GM18951 (cell line): ENCODE measurements around the gene TRDN.

Source experiments
- POLR2A ChIP-seq: IDR thresholded peaks from 4 replicates; pipeline ENCODE4 v1.6.1; 2011; ENCODE audit warnings: mild to moderate bottlenecking; ENCODE audit not compliant: insufficient read length, insufficient read depth; ENCODE audit errors: extremely low read depth
- in situ Hi-C: fragments of 300-500 bp; cut with MboI; formaldehyde crosslinking; loops from one replicate; pipeline ENCODE4 v1.12.0; 2022; ENCODE audit warnings: low sequenced_read_pairs, mixed read lengths, inconsistent platforms; ENCODE audit not compliant: unreplicated experiment

Gene TRDN

DNA sequence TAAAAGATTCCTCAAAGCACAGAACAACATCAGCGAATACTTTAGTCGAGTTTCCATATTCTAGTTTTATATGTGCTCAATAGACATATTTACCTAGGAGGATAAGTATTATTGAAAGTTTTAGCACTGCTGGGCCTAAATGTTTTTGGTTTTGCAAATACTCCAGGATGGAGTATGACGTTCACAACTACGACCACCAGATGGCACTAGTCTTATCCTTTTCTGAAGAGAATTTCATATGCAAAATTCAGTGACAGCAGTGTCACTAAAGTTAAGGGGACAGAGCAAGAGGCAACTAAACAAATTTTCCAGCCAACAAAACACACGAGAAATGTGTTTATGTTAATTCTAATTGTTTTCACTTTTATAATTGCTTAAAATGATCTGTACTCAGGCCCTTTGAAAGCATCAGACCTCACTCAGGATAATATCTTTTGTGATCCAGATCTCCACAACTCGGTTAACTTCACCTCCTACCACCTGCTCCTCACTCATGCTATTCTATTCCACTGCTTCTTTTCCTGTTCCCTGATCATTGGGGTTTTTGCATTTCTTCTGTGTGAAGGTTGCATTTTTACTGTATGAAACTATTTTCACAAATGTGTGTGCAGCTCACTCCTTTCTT, 220.8 kb downstream of the TRDN start:
- in situ Hi-C loops: loop anchor here (10.0 kb wide), 1 partner anchor 299 kb away; no protein-coding TSS in a partner anchor
- TF ChIP-seq POLR2A: no peak

DNA sequence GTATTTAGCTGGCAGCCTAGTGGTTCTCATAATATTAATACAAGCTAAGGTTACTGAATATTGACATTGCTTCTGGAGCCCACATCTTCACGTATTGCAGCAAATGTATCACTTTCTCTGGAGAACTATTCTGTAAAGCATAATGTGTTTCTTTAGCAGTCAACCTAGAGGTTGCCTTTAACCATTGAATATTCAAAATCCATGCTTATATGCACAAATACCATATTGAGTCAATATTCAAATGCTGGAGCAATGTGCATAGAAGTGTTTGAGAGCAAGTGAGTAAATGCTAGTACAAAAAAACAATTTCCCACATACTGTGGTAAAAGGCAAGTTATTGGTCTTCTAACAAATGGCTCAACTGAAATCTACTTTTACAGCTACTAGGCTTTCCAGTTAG, 231.8 kb downstream of the TRDN start:
- no peak for TF ChIP-seq POLR2A
- in situ Hi-C loops: no loop called here

DNA sequence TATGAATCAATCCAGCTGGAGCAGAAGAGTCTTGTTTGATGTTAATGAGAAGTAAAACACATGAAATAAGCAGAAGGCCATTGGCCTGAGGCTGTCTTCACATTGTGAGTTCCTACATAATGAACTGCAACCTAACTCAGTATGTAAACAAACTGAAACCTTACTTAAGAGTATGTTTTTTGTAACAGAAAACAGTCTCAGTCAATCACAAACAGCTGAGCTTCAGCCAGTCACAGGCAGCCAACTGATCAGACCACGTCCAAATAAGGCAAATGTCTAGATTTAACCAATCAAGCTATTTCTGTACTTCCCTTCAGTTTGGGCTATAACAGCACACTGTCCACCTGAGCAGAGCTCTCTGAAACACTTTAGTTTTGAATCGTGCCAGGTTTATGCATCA, 234.7 kb downstream of the TRDN start:
- no peak for TF ChIP-seq POLR2A
- in situ Hi-C loops: no loop called here

DNA sequence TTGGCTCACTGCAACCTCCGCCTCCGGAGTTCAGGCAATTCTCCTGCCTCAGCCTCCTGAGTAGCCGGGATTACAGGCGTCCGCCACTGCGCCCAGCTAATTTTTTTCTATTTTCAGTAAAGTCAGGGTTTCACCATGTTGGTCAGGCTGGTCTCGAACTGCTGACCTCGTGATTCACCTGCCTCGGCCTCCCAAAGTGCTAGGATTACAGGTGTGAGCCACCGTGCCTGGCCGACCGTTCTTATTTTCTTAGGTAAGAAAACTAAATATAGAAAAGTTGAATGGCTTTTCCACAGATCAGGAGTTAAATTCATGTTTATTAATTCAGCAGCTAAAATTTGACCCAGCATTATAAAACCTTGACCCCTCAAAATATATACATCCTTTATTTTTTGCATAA, 238.7 kb downstream of the TRDN start:
- no peak for TF ChIP-seq POLR2A
- in situ Hi-C loops: no loop called here

DNA sequence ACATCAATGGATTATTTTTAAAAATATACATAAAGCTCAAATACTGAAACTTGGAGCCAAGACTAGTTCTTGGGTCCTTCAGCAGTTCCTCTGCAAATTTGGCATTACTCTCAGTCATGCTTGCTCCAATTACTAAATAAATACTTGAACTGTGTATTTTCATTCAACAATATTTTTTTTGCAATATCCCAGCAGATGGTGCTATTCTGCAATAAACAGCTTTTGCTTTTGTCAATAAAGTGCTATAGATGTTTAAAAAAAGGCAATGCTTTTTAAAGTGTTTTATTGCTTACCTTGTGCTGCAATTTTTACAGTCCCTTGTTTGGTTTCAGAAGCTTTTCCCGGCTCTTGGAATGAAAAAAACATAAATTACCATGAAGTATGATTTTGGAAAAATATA, 243.4 kb downstream of the TRDN start:
- in situ Hi-C loops: no loop called here
- no peak for TF ChIP-seq POLR2A

DNA sequence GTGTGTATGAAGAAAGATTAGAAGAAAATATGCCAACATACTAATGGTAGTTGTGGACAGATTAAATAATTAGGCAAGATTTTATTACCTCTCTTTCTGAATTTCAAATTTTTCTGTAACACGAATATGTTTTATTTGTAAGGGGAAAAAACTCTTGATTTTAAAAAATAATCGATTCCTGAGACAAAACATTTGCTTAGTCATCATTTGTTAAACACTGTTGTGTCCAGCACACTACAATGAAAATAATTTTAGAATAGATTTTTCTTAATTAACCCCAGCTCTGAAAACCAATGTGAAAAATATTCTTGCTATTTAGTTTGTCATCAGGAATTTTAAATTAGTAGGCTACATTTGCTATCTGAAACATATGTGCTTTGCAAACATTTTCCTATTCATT, 253.0 kb downstream of the TRDN start:
- in situ Hi-C loops: no loop called here
- TF ChIP-seq POLR2A: no peak

DNA sequence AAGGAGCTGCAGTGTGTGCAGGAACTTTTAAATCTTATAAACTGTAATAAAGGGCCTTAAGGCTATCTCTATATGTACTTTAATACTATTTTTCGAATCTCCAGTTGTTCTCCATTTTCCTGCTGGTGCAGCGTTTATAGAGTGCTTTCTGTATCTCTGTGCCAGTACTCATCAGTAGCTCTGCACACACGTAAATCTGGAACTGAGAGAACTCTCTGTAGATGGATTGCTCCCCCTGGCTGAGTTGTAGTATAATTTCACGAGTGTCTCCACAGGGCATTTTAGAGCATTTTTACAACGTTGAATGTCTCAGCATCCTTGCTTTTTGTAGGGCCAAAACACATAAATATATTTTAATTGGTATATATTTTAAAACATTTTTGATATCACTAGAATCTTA, 256.5 kb downstream of the TRDN start:
- TF ChIP-seq POLR2A: no peak
- in situ Hi-C loops: no loop called here

DNA sequence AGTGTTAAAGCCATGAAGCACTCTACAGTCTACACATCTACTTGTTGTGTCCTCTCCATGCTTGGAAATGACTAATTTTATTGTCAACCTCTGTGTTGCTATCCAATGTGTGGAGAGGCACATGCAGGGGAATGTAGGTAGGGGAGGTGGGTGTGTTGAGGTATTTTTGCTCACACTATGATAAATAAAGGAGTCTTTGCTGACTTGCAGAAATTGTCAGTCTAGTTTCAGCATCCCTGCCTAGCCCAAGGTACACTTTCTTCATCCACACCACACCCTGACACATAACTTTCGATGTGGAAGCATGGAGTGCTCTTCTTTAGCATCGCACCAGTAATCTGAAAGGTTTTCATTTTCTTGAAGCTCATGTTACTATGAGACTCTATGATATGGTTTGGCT, 264.0 kb downstream of the TRDN start:
- in situ Hi-C loops: no loop called here
- TF ChIP-seq POLR2A: no peak

DNA sequence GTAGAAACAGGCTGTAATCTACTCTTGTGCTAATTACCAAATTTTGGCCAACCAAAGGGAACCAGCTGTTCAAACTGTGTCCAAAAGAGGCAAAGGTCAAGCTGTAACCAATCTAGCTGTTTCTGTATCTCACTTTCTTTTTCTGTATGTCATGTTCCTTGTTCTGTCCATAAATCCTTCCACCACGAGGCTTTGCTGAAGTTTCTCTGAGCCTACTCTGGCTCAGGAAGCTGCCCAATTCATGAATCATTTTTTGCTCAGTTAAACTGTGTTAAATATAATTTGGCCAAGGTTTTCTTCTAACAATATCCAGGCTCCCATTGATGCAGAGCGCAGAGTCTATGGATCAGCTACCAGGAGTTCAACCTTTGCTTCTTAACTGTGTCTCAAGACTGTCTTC, 272.8 kb downstream of the TRDN start:
- in situ Hi-C loops: no loop called here
- TF ChIP-seq POLR2A: no peak

DNA sequence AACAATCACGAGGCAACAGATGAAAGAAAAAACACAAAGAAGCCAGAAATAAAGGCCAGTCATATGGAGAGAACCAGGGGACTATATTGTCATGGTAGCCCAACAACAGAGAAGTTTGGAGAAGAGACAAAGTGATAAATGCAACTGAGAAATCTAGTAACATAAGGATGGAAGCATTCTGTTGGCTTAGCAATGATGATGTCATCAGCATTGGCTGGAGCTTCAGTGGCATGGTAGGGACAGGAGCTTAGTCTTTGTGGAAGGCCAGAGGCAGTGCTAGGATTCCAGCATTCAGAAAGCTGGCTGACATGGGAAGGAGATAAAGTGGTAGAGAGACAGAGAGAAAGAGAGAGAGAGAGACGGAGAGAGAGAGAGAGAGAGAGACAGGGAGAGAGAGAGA, 276.4 kb downstream of the TRDN start:
- in situ Hi-C loops: no loop called here
- TF ChIP-seq POLR2A: no peak

DNA sequence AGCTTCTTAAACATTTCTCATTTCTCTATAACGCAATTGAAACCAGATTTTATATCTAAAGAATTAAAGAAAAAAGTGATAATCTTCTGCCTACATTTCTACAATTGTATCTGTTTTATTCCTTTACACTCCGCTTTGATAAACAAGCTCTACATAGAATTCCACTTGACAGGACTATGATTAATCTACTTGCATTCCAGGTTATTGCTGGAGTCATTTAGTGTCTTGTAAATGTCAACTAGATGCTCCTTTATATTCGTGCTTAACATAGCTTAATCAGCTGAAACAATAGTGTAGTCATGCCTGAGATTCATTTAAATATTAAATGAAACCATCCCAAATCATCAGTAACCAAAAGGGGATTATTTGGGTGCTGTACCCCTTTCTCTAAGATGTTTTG, 284.0 kb downstream of the TRDN start:
- no peak for TF ChIP-seq POLR2A
- in situ Hi-C loops: no loop called here

DNA sequence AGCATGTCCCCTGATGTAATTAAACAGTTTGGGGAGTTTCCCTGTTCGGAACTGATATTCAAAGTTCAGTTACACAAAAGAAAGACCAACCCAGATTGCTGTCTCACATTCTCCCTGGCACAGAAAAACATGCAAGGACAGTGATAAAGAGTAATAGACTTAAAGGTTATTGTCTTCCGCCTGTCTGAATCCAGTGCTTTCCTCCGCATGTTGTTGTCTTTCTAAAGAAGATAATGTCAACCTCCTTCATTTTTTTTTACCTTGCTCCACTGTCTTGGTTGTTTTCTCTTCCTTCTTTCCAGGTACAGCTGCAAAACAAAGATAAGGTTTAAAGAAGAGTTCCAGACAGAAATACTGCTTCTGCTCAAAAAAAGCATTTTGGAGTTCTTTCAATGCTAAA, 284.5 kb downstream of the TRDN start:
- in situ Hi-C loops: no loop called here
- no peak for TF ChIP-seq POLR2A

DNA sequence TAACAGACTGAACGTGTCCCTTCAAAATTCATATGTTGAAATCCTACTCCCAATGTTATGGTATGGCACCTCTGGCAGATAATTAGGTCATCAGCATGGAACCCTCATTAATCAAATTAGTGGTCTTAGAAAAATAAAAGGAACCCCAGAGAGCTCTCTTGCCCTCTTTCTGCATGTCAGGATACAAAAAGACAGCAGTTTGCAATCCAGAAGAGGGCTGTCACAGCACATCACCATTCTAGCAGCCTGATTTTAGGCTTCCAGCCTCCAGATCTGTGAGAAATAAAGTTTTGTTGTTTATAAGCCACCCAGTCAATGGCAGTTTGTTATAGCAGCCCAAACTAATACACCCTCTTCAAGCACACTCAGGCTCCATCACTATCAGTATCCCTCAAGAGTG, 292.9 kb downstream of the TRDN start:
- in situ Hi-C loops: no loop called here
- no peak for TF ChIP-seq POLR2A

DNA sequence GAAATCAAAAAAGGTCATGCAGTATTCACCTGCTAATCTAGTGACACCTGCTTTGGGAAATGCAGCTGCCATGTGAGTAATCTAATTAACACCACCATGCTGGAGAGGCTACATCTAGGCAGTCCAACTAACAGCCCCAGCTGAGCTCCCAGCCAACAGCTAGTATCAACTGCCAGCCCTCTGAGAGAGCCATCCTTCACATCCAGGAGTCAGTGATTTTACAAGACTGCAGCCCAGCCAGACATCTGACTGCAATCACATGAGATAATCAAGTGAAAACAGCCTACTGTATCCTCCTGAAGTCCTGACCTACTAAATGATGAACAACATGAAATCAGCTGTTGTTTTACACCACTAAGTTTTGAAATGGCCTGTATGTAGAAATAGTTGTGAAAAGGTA, 298.4 kb downstream of the TRDN start:
- no peak for TF ChIP-seq POLR2A
- in situ Hi-C loops: no loop called here

DNA sequence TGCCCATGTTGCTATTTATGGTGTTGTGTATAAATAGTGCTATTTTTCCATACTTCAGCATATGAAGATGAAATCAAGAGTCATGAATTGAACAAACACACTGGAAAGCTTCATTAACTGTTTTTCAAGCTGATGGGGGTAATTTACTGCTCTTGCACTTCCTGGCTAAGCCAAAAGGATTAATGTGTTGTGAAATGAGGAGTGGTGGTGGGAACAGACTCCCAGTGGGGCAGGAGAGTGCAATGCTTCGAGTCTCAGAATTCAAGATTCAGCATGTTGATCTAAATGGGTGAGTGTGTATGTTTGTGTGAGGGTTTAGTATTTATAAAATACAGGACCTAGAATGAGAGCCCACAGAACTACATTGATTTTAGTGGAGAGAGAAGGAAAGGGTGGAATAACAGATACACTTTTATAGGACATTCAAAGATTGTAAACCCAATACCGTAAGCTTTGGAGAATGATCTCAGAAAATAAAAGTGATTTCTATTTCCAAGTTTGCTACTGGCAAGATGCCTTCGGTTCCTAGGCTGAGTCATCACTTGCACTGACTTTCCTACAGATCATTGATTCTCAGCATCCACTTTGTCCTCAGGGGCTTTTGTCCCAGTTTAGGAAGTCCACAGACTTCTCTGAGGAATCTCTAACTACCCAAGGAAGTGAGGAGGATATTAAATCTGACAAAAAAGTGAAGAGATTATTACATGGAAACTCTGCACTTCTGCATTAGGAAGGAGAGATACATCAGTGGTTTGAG, 303.6 kb downstream of the TRDN start:
- in situ Hi-C loops: no loop called here
- no peak for TF ChIP-seq POLR2A

DNA sequence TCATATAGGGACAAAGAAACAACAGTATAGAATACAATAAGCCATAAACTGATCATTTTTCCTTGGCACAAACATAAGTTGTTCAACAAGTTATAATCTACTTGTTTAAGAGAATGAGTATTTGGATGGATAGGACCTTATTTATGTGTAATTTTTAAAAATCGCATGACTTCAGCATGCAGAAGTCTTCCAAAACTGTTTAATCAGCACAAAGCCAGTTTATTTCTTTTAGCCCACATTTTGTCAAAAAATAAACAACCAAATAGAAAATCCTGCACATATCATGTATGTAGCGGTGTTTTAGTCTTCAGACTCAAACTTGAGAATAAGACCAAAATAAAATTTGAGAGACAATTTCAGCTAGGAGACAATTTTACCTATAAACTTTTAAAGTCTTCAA, 304.7 kb downstream of the TRDN start:
- in situ Hi-C loops: no loop called here
- TF ChIP-seq POLR2A: no peak
